SK-N-SH treated with all-trans-retinoic acid at 6 μM for 48 hours (cell line): Measurements from ENCODE around the gene MINAR1.

Source experiments
- ATAC-seq: fragments of 200-7000 bp; cut with Tn5 transposase; 3 replicates; pipeline ENCODE4 v1.9.1; 2020; ENCODE audit warnings: mild to moderate bottlenecking, moderate library complexity
- ARNTL ChIP-seq: fragments of 450-650 bp; formaldehyde crosslinking; IDR thresholded peaks from 2 replicates; pipeline ENCODE4 v1.5.0; 2020; ENCODE audit warnings: low read depth, mild to moderate bottlenecking, moderate library complexity, borderline replicate concordance
- BACH2 ChIP-seq: fragments of 250-450 bp; sonication (Bioruptor Pico); IDR thresholded peaks from 2 replicates; pipeline ENCODE4 v1.9.0; 2021; ENCODE audit warnings: mild to moderate bottlenecking, borderline replicate concordance
- CREB5 ChIP-seq: fragments of 250-450 bp; sonication (Bioruptor Pico); IDR thresholded peaks from 2 replicates; pipeline ENCODE4 v1.5.1; 2020; ENCODE audit warnings: low read depth, mild to moderate bottlenecking, moderate library complexity
- CSDC2 ChIP-seq: fragments of 250-450 bp; sonication (Bioruptor Pico); IDR thresholded peaks from 2 replicates; pipeline ENCODE4 v1.5.0; 2020; ENCODE audit warnings: mild to moderate bottlenecking, moderate library complexity
- CSRNP3 ChIP-seq: fragments of 250-450 bp; sonication (Bioruptor Pico); IDR thresholded peaks from 2 replicates; pipeline ENCODE4 v1.5.1; 2021; ENCODE audit warnings: mild to moderate bottlenecking, moderate library complexity
- ESRRG ChIP-seq: fragments of 250-450 bp; sonication (Bioruptor Pico); IDR thresholded peaks from 2 replicates; pipeline ENCODE4 v1.6.1; 2021; ENCODE audit warnings: mild to moderate bottlenecking
- GLIS3 ChIP-seq: fragments of 250-450 bp; sonication (Bioruptor Pico); IDR thresholded peaks from 2 replicates; pipeline ENCODE4 v1.5.0; 2020; ENCODE audit warnings: mild to moderate bottlenecking, moderate library complexity
- ISL1 ChIP-seq: fragments of 250-450 bp; sonication (Bioruptor Pico); IDR thresholded peaks from 2 replicates; pipeline ENCODE4 v2.1.2; 2022; ENCODE audit warnings: mild to moderate bottlenecking, moderate library complexity
- OSR1 ChIP-seq: fragments of 250-450 bp; sonication (Bioruptor Pico); IDR thresholded peaks from 2 replicates; pipeline ENCODE4 v1.8.0; 2022; ENCODE audit warnings: moderate library complexity, mild to moderate bottlenecking, inconsistent platforms
- PATZ1 ChIP-seq: fragments of 250-450 bp; sonication (Bioruptor Pico); IDR thresholded peaks from 2 replicates; pipeline ENCODE4 v1.8.0; 2020; ENCODE audit warnings: mild to moderate bottlenecking, moderate library complexity, borderline replicate concordance
- PPARA ChIP-seq: fragments of 250-450 bp; sonication (Bioruptor Pico); IDR thresholded peaks from 2 replicates; pipeline ENCODE4 v1.5.0; 2020; ENCODE audit warnings: mild to moderate bottlenecking, borderline replicate concordance
- RARB ChIP-seq: fragments of 250-450 bp; sonication (Bioruptor Pico); IDR thresholded peaks from 2 replicates; pipeline ENCODE4 v1.8.0; 2021; ENCODE audit warnings: mild to moderate bottlenecking, moderate library complexity
- SNAI2 ChIP-seq: fragments of 250-450 bp; sonication (Bioruptor Pico); IDR thresholded peaks from 2 replicates; pipeline ENCODE4 v1.5.0; 2020; ENCODE audit warnings: mild to moderate bottlenecking, moderate library complexity
- TCF4 ChIP-seq: fragments of 250-450 bp; sonication (Bioruptor Pico); IDR thresholded peaks from 2 replicates; pipeline ENCODE4 v1.8.0; 2021; ENCODE audit warnings: mild to moderate bottlenecking, moderate library complexity, borderline replicate concordance
- TOX ChIP-seq: fragments of 250-450 bp; sonication (Bioruptor Pico); IDR thresholded peaks from 2 replicates; pipeline ENCODE4 v1.8.0; 2021; ENCODE audit warnings: mild to moderate bottlenecking, moderate library complexity, borderline replicate concordance
- ZC3H10 ChIP-seq: fragments of 250-450 bp; sonication (Bioruptor Pico); IDR thresholded peaks from 2 replicates; pipeline ENCODE4 v1.5.1; 2021; ENCODE audit warnings: mild to moderate bottlenecking, moderate library complexity
- ZFP3 ChIP-seq: fragments of 250-450 bp; sonication (Bioruptor Pico); IDR thresholded peaks from 2 replicates; pipeline ENCODE4 v1.5.0; 2020; ENCODE audit warnings: mild to moderate bottlenecking, moderate library complexity
- ZFP30 ChIP-seq: fragments of 450-650 bp; formaldehyde crosslinking; IDR thresholded peaks from 2 replicates; pipeline ENCODE4 v1.5.0; 2022; ENCODE audit warnings: mild to moderate bottlenecking, moderate library complexity
- ZNF565 ChIP-seq: fragments of 450-650 bp; formaldehyde crosslinking; conservative IDR thresholded peaks from 2 replicates; pipeline ENCODE4 v1.5.0; 2020; ENCODE audit warnings: low read depth, mild to moderate bottlenecking, moderate library complexity
- ZNF70 ChIP-seq: fragments of 450-650 bp; formaldehyde crosslinking; IDR thresholded peaks from 2 replicates; pipeline ENCODE4 v1.5.0; 2020; ENCODE audit warnings: mild to moderate bottlenecking, moderate library complexity

Gene MINAR1

GRCh38 chr15:79447060-79447459 is 14.9 kb downstream of the MINAR1 start:
- TF ChIP-seq ZFP30 (CRISPR knock-in tag) (peak; percentile 94), GLIS3 (CRISPR knock-in tag) (no peak)
- no peak for ATAC-seq

- TF ChIP-seq ZFP30 (CRISPR knock-in tag) (no peak), ZNF70 (no peak), PPARA (no peak), ARNTL (CRISPR knock-in tag) (no peak), ZNF565 (CRISPR knock-in tag) (no peak), TCF4 (CRISPR knock-in tag) (no peak), SNAI2 (CRISPR knock-in tag) (no peak)
- no peak; the same call in 2 of the 3 replicates for ATAC-seq
These were observed 18.5 kb downstream of the MINAR1 start for GRCh38 chr15:79450648-79451047.

- ATAC-seq: no peak
- TF ChIP-seq RARB (CRISPR knock-in tag) (no peak), ZNF565 (CRISPR knock-in tag) (no peak), ZC3H10 (CRISPR knock-in tag) (no peak), BACH2 (CRISPR knock-in tag) (no peak), TOX (CRISPR knock-in tag) (no peak), GLIS3 (CRISPR knock-in tag) (no peak), CREB5 (CRISPR knock-in tag) (no peak)
These were observed 19.3 kb downstream of the MINAR1 start for GRCh38 chr15:79451361-79451999.

GRCh38 chr15:79452244-79453051 is 20.3 kb downstream of the MINAR1 start:
- ATAC-seq: no peak
- TF ChIP-seq BACH2 (CRISPR knock-in tag) (no peak), PATZ1 (CRISPR knock-in tag) (no peak), ZNF565 (CRISPR knock-in tag) (no peak), RARB (CRISPR knock-in tag) (no peak), CSDC2 (CRISPR knock-in tag) (no peak), ZNF70 (no peak), TCF4 (CRISPR knock-in tag) (no peak), ZC3H10 (CRISPR knock-in tag) (no peak), TOX (CRISPR knock-in tag) (no peak), ARNTL (CRISPR knock-in tag) (no peak), CREB5 (CRISPR knock-in tag) (no peak), GLIS3 (CRISPR knock-in tag) (no peak), ISL1 (CRISPR knock-in tag) (no peak), OSR1 (CRISPR knock-in tag) (no peak), ESRRG (no peak), ZFP30 (CRISPR knock-in tag) (no peak), ZFP3 (CRISPR knock-in tag) (no peak), CSRNP3 (CRISPR knock-in tag) (no peak)
